Stimulated activated CD8-positive, alpha-beta memory T cell treated with anti-CD3 and anti-CD28 coated beads, Interleukin-7, amount 100 ng/mL, for 24 hours (primary cell): ENCODE measurements around the gene CRYBB1.

ENCODE experiments used
- DNase-seq: peaks from one replicate; pipeline ENCODE4 v3.0.0-alpha.2; 2020; ENCODE audit warnings: low read depth

The CRYBB1 gene

DNA sequence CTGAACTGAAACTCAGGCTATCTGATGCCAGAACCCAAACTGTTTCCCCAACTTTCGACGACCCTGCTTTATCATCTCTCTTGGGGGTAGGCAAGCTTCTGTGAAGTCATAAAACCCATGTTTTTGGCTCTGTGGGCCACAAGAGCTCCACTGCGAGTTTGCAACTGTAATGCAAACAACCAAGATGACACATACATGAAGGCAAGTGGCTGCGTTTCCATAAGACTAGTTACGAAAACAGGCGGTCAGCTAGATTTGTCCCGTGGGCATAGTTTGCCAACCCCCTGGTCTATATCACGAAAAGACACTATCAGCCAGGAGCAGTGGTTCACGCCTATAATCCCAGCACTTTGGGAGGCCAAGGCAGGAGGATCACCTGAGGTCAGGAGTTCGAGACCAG lies 65.4 kb downstream of the CRYBB1 start:
- no peak for DNase-seq

DNA sequence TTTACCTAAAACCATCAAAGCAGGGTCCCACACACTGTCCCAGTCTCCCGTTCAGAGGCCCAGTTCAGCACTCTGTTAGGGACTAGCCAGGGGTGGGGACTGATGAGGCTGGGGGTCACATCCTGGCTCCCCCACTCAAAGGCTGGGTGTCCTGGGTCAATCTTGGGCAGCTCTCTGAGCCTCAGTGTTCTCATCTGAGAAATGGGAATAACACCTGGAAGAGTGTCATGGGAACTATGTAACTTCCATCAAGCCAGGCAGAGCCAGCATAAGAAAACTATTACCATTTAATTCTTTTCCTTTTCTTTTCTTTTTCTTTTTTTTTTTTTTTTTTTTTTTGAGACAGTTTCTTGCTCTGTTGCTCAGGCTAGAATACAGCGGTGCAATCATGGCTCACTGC lies 66.3 kb downstream of the CRYBB1 start:
- no peak for DNase-seq

- DNase-seq = no peak
These were observed 67.3 kb downstream of the CRYBB1 start for GRCh38 chr22:26550498-26551033.

DNA sequence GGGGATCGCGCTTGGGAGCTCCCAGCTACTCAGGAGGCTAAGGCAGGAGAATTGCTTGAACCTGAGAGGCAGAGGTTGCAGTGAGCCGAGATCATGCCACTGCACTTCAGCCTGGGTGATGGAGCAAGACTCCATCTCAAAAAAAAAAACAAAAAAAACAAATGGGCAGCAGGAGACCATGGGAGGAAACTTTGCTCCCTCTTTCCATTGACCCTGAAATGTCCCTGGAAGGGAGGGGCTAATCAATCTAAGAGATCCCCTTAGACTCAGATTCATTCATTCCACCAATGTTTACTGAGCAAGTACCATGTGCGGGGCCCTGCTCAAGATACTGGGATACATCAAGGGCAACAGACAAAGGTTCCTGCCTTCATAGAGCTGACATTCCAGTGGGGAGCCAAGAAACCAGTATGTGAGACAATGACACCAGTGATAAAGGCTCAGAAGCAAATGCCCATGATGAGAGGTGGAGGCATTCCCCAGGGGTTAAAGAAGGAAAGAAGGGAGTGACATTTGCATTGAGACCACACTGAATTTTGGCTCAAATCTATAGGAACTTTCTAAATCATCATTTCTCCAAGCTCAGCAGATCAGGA lies 67.8 kb downstream of the CRYBB1 start:
- DNase-seq = no peak
